ENCODE results near the gene HOXB2.
A peak's percentile ranks its signal among the peaks of the same experiment; 100 is the strongest.

- TF ChIP-seq JUNB (IDR thresholded peaks at IDR 0.05; ENCODE audit: unreplicated experiment) (no peak), CTCF (conservative IDR thresholded peaks at IDR 0.05; ENCODE audit: low read depth in 2 of 2) (0 out of 4 replicates have a peak, but pooled peaks of 1 of the 2 experiments have one; percentile 2), CREB1 (CRISPR knock-in tag; IDR thresholded peaks at IDR 0.05; ENCODE audit: low read depth) (no peak), EZH2phosphoT487 (IDR thresholded peaks at IDR 0.05; ENCODE audit: unreplicated experiment) (no peak), ZNF114 (CRISPR knock-in tag; IDR thresholded peaks at IDR 0.05) (no peak), EZH2 (IDR thresholded peaks at IDR 0.05; ENCODE audit: low read depth, unreplicated experiment) (peak; percentile 67), POLR2AphosphoS5 (IDR thresholded peaks at IDR 0.05; ENCODE audit: low read depth) (no peak), REST (IDR thresholded peaks at IDR 0.05; ENCODE audit: unreplicated experiment) (no peak), ZNF462 (CRISPR knock-in tag; IDR thresholded peaks at IDR 0.05) (no peak), ETS1 (IDR thresholded peaks at IDR 0.05) (no peak)
These were observed 15.2 kb upstream of the HOXB2 start for GRCh38 chr17:48559840-48560817.

Data from GM23338 (cell line).